OCI-LY7 (cell line): Measurements from ENCODE around the gene ANKFY1. TPM values are rescaled to one million over a fixed set of nuclear protein-coding genes. Genes with fewer than 3 reads are reported as not detected.
"Not testable (repeated sequence)": the region's sequence is repeated elsewhere in the genome, so short reads cannot be mapped to it uniquely, and the experiment has no call there.

Experiments used
- BruUV-seq: library from RNA; stranded (reverse); fragments of 400-500 nt; replicated peaks from 2 replicates; lab custom pipeline; 2021; lab: Mats Ljungman, UMichigan
- CTCF ChIA-PET: fragments of 300-600 bp; sonication (Branson Sonifier 250); formaldehyde crosslinking; loops from one replicate; lab custom pipeline; 2022; ENCODE audit warnings: antibody characterized with exemption; ENCODE audit not compliant: unreplicated experiment; lab: Charles Lee
- POLR2A ChIA-PET: fragments of 300-600 bp; sonication (Branson Sonifier 250); formaldehyde crosslinking; loops from one replicate; lab custom pipeline; 2022; ENCODE audit warnings: antibody characterized with exemption; lab: Charles Lee
- DNase-seq: peaks from one replicate; pipeline ENCODE4 v3.0.0-alpha.2; 2015; ENCODE audit warnings: low spot score
- H2AFZ ChIP-seq: fragments of 200-600 bp; sonication (generic), shearing (Covaris generic); 2 replicates; pipeline ENCODE4 v1.6.1; 2014; ENCODE audit warnings: mild to moderate bottlenecking, antibody characterized with exemption, low read length, moderate library complexity
- H3K27ac ChIP-seq: fragments of 200-600 bp; sonication (generic); 2 replicates; pipeline ENCODE4 v1.5.1; 2014; ENCODE audit warnings: mixed run types, low read depth, mild to moderate bottlenecking, moderate library complexity, low read length, inconsistent platforms; ENCODE audit not compliant: poor library complexity, severe bottlenecking
- H3K36me3 ChIP-seq: fragments of 200-600 bp; sonication (generic); 2 replicates; pipeline ENCODE4 v1.6.1; 2014; ENCODE audit warnings: mild to moderate bottlenecking, antibody characterized with exemption, low read length, moderate library complexity, mixed read lengths; ENCODE audit not compliant: insufficient read depth
- H3K4me1 ChIP-seq: fragments of 200-600 bp; sonication (generic); 2 replicates; pipeline ENCODE4 v1.5.1; 2014; ENCODE audit warnings: mild to moderate bottlenecking, low read length; ENCODE audit not compliant: insufficient read depth, poor library complexity, severe bottlenecking
- H3K4me2 ChIP-seq: fragments of 200-600 bp; sonication (generic); 2 replicates; pipeline ENCODE4 v1.6.1; 2014; ENCODE audit warnings: mild to moderate bottlenecking, low read length
- H3K4me3 ChIP-seq: fragments of 200-600 bp; sonication (generic); 2 replicates; pipeline ENCODE4 v1.5.1; 2014; ENCODE audit warnings: mild to moderate bottlenecking, low read depth, low read length; ENCODE audit not compliant: poor library complexity, severe bottlenecking
- H3K79me2 ChIP-seq: fragments of 200-600 bp; sonication (generic); 2 replicates; pipeline ENCODE4 v1.6.1; 2016; ENCODE audit warnings: low read depth, mild to moderate bottlenecking, low read length, moderate library complexity, mixed read lengths; ENCODE audit not compliant: insufficient read depth
- H3K9me2 ChIP-seq: fragments of 200-600 bp; sonication (generic); 2 replicates; pipeline ENCODE4 v1.6.1; 2016; ENCODE audit warnings: mild to moderate bottlenecking, low read length, mixed read lengths; ENCODE audit not compliant: insufficient read depth
- H3K9me3 ChIP-seq: fragments of 200-600 bp; sonication (generic); 2 replicates; pipeline ENCODE4 v1.6.1; 2014; ENCODE audit warnings: mild to moderate bottlenecking, mixed run types, low read length, mixed read lengths
- H4K20me1 ChIP-seq: fragments of 200-600 bp; sonication (generic); 2 replicates; pipeline ENCODE4 v1.6.1; 2014; ENCODE audit warnings: mild to moderate bottlenecking, antibody characterized with exemption, low read length, moderate library complexity, mixed read lengths; ENCODE audit not compliant: insufficient read depth
- CTCF ChIP-seq: fragments of 200-600 bp; sonication (generic); conservative IDR thresholded peaks from 2 replicates; pipeline ENCODE4 v1.5.1; 2014; ENCODE audit warnings: mild to moderate bottlenecking, antibody characterized with exemption, low read length, moderate library complexity, mixed read lengths
- EZH2phosphoT487 ChIP-seq: fragments of 200-600 bp; sonication (generic); IDR thresholded peaks from 2 replicates; pipeline ENCODE4 v1.6.1; 2018; ENCODE audit warnings: low read depth, borderline replicate concordance, mild to moderate bottlenecking, mixed run types, antibody characterized with exemption, low read length, moderate library complexity, mixed read lengths
- intact Hi-C: fragments of 100-400 bp; cut with micrococcal nuclease; formaldehyde crosslinking; loops from one replicate; pipeline ENCODE4 v1.10.0; 2022; ENCODE audit not compliant: unreplicated experiment
- total RNA-seq, 2 experiments: library from RNA; depleted of rRNA in 1 of 2; stranded (reverse); fragments of >200 nt in 1 of 2; shearing (Covaris generic) in 1 of 2; gene quantifications; 2 replicates each; pipeline ENCODE4 v1.2.3, GENCODE V29; 2014 to 2022

ANKFY1 gene
- total RNA-seq, 2 experiments from 2014 or later: 25.9 to 56.7 TPM

GRCh38 chr17:4194796-4195195 is 69.0 kb downstream of the ANKFY1 start:
- no peak overlapping the region for H3K27ac ChIP-seq
- intact Hi-C loops: no loop called here
- no peaks in the 10 kb centered on the region for H3K4me1 ChIP-seq
- no peak overlapping the region for H3K4me2 ChIP-seq
- no peak overlapping the region for H3K4me3 ChIP-seq
- peaks cover 70% of the 10 kb centered on the region for H3K36me3 ChIP-seq
- H3K79me2 ChIP-seq: no peaks in the 10 kb centered on the region
- no peaks in the 10 kb centered on the region for H3K9me2 ChIP-seq
- TF ChIP-seq EZH2phosphoT487 (no peak), CTCF (no peak)
- POLR2A ChIA-PET: interaction anchor here (0.6 kb wide), 1 partner anchor 11 kb away, joined by 3 read pairs; no protein-coding TSS in a partner anchor
- no peaks in the 10 kb centered on the region for H4K20me1 ChIP-seq
- BruUV-seq: no TSS peak
- no peak for DNase-seq
- no peaks in the 10 kb centered on the region for H3K9me3 ChIP-seq
- H2AFZ ChIP-seq: no peak overlapping the region
- CTCF ChIA-PET: no interaction called here

- CTCF ChIA-PET, DNase-seq, H3K27ac ChIP-seq, BruUV-seq, H3K79me2 ChIP-seq, H3K4me2 ChIP-seq, H3K4me3 ChIP-seq, H4K20me1 ChIP-seq, H3K9me3 ChIP-seq, POLR2A ChIA-PET, H3K4me1 ChIP-seq, H3K9me2 ChIP-seq, intact Hi-C loops, H2AFZ ChIP-seq: not testable (repeated sequence)
- peaks cover 78% of the 10 kb centered on the region for H3K36me3 ChIP-seq
Measured at GRCh38 chr17:4190791-4191190, 73.0 kb downstream of the ANKFY1 start.

GRCh38 chr17:4189280-4189679 is 74.5 kb downstream of the ANKFY1 start:
- H3K9me3 ChIP-seq: no peaks in the 10 kb centered on the region

More at GRCh38 chr17:4189280-4189679, 74.5 kb downstream of the ANKFY1 start:
- Histone ChIP-seq H2AFZ (no peak overlapping the region), H3K79me2 (no peaks in the 10 kb centered on the region), H3K9me2 (no peaks in the 10 kb centered on the region), H3K4me2 (no peak overlapping the region), H3K27ac (no peak overlapping the region), H3K36me3 (peaks cover 73% of the 10 kb centered on the region), H3K4me1 (no peaks in the 10 kb centered on the region), H3K4me3 (no peak overlapping the region), H4K20me1 (no peaks in the 10 kb centered on the region)
- intact Hi-C loops: no loop called here
- no peak for DNase-seq
- TF ChIP-seq CTCF: no peak
- no peak for TF ChIP-seq EZH2phosphoT487
- ChIA-PET POLR2A (no interaction called here), CTCF (no interaction called here)
- no TSS peak for BruUV-seq
